ENCODE results near the gene PRND.
"Not testable (repeated sequence)": the region's sequence is repeated elsewhere in the genome, so short reads cannot be mapped to it uniquely, and the experiment has no call there.

The PRND gene

DNA sequence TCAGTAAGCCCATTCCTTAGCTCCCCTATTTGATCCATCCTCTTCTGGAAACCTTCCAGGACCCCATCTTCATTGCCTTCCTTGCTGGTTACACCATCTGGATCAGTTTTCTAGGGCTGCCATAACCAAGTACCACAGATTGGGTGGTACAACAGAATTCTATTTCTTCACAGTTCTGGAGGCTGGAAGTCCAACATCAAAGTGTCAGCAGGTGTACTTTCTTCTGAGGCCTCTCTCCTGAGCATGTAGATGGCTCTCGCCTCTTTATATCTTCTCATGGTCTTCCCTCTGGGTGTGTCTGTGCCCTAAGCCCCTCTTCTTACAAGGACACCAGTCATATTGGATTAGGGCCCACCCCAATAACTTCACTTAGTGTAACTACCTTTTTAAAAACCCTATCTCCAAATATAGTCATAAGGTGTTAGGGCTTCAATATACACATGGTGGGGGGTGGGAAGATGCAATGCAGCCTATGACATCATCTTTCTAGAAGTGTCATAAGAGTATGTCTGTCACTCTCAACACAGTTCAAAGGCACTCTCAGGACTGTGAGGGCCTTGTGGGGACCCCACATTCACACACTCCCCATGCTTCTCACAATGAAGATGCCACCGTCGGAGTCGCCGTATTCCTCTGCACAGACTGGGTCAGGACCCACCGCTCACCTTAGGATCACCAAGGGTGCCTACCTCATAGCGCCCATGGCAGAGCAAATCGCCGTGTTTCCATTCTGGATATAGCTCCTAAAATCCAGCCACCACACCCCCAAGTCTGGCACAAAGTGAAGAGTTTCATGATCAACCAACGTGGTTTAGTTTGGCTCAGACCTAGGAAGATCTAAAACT, 12.2 kb upstream of the PRND start:
- DNase-seq: no peak

DNA sequence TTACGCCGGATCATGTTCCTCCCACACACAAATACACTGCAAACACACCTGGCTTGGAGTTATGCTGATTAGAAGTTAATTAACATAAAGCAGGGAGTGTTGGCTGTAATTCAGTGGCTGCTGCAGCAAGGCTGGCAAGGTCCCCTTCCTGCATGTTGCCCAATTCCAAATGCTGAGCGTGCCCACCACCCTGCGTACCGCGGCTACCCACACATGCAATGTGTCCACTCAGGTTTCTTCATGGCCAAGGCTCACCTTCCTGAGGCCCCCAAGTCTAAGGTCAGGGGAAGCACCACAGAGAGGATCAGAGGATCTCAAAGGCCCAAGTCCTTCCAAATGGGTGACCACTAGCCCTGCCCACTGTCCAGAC, 11.6 kb upstream of the PRND start:
- no peak for DNase-seq

DNA sequence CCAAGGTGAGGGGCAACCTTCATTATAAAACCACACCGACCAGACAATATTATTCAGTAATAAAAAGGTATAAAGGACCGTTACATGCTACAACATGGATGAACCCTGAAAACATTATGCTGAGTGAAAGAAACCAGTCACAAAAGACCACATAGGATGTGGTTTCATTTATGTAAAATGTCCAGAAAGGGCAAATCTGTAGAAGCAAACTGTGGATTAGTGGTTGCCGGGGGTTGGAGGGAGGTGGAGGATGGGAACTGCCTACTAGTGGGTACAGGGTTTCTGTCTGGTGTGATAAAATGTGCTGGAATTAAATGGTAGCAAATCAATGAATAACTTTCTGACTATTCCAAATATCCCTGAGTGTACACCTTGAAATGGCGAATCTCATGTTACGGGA, 10.2 kb upstream of the PRND start:
- no peak for DNase-seq

DNA sequence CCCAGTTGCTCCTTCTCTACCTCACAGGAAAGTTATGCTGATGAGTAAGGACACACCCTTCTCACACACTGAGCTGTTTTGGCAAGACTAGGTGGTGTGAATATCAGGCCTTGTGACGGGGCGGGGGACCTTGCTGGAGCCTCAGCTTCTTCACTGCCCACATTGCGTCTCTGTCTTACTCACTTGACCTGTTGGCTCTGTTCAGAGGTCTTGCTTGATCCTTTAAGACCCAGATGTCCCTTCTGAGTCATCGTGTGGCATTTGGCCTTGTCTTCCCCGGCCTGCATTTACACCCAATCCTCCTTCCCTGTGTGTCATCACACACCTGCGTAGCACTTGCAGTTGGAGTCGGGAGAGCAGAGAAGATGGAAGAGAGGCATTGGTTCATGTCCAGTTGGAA, 8.3 kb upstream of the PRND start:
- DNase-seq: no peak

DNA sequence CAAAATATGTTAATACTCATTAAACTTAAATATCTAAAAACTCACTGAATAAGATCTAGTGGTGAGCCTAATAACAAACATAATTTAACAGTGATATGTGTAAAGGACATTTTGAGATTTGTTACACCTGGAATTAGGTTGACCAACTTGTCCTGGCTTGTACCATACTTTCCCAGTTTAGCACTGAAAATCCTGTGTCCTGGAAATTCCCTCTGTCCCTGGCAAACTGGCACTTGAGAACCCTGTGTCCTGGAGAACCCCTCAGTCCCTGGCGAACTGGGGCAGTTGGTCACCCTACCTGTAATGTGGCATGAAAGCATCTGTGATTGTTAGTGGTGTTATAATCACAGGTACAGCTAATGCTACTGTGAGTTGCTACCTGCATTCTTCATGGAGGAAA, 6.9 kb upstream of the PRND start:
- DNase-seq: no peak

DNA sequence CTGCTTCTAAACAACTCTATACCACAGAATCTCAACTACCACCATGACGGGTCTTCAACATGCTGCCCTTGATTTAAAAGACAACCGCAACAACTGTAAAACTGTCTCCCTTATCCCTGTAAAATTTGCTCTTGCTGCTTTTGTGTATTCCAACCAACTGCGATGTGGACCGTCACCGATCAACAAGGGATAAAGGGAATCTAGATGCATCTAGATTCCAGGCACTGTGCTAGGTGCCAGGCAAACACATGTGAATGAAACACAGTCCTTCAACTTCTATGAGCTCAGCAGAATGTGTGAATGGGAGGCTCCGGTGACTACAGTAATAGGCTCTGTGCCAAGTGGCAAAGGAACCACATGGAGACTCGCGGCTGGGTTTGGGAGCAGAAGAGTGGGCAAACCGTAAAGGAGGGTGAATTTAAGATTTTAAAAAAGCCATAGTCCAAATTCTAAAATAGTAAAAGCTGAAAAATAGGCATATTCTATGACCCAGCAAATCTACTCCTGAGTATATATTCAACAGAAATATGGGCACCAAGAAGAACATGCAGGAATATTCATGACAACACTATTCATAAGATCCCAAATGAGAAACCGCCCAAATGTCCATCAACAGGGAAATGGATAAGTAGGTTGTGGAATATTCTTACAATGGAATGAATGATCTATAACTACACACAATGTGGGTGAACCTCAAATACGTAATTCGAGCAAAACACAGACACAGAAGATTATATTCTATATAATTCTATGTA, 3.7 kb upstream of the PRND start:
- no peak for DNase-seq

DNA sequence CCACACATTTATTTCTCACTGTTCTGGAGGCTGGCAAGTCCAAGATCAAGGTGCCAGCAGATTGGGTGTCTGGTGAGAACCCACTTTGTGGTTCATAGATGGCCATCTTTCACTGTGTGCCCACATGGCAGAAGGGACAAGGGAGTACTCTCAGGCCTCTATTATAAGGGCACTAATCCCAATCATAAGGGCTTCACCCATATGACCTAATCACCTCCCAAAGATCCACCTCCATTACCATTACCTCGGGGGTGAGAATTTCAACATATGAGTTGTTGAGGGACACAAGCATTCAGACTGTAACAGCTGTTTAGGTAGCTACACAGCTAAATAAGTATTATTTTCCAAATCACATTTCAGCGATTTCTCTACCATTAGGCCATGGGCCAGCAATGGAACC, 2.5 kb upstream of the PRND start:
- no peak for DNase-seq

DNA sequence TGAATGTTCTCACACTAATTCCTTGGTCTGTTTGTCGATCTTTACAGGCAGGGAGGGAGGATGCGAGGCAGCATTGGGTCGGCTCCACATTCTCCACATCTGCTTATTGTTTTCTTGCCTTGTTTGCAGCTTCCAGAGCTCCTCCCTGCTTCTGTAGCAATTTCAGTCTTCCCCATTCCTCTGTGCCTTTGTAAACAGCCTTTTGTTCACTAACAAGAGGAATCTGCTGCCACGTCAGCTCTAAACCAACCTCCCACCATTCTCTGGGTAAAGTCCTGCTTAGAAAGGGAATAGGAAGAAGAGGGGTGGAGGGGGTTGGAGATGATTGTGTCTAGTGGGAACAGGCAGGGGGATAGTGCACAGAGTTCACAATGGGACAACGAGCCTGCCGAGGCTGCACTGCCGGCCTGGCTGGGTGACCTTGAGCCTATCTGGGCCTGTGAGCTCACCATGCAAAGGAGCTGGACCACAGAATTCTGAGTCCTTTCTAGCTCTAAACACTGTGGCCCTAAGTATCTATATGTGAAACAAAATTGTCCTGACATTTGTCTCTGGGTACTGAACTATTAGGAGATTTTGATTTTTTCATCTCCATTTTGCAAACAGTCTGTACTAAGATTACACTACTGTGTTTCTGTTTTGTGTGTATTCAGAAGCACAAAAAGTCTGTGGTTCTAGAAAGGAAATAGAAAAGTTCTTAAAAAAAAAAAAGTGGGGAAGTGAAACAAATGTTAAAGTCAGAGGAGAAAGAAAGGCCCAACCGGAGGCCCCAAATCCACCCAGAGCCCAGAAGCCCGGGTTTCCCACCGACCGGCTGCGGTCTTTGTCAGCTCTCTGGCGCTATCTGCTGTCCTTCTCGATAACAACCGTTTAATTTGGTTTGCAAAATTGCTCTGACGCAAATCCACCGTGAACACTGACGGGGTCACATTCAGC, 1.4 kb upstream of the PRND start:
- DNase-seq: peak; percentile 32

DNA sequence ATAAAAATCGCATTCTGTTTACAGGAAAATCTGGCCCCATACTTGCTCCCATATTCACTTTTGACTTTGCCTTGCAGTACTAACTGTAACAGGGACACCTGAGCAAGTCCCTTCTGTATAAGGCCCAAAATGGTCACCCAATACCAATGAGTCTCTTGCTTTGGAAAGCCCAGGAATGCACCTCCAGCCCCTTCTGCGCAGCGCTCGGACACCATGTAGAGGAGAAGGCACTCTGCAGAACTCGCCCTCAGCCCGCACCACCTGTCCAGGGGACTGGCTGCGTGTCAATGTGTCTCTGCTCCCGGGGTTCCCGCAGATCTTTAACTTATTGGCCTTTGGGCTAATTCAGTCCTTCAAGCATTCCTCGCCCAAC, 746 bp upstream of the PRND start:
- DNase-seq: no peak

DNA sequence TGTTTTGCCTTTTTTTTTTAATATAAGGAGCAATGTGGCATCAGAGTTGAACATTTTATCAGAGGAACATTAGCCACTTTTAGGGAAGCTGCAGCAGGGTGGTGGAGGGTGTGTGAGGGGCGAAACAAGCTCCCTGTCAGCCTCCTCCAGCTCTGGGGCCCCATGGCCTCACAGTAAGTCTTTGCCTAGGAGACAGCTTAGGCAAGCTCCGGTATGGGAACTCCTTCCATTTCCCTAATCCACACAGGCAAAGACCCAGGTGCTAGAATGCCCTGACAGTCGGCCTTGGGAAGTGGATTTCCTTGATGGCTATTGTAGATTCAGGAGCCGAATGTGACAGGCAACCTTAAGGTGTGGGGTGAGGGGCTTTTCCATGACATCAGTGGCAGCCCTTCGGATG, 862 bp downstream of the PRND start:
- DNase-seq: no peak

DNA sequence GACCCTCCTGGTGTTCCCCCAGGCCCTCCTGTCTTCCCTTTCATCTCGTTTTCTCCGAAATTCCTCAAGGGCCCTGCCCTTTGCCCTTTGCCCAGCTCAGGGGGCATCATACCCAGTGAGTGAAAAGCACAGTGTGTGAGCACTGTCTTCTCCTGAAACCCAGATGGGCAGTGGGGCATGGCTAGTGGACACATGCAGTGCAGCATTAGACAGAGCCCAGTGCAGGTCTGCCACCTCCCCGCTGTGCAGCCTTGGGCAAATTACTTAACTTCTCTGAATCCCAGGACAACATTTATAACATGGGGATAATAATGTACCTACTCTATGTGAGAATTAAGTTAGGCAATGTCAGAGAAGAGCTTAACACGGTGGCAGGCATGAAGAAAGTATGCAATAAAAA, 1.3 kb downstream of the PRND start:
- no peak for DNase-seq

DNA sequence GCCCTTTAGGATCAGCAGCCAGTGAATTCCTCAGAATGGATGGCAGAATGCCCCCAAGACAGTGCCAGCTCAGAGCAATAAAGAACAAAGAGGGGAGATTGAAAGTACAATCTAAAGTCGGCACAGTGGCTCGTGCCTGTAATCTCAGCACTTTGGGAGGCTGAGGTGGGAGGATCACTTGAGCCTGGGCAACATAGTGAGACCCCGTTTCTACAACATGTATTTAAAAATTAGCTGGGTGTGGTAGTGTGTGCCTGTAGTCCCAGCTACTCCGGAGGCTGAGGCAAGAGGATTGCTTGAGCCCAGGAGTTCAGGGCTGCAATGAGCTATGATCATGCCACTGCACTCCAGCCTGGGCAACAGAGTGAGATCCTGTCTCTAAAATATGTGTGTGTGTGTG, 1.8 kb downstream of the PRND start:
- not testable (repeated sequence) for DNase-seq

DNA sequence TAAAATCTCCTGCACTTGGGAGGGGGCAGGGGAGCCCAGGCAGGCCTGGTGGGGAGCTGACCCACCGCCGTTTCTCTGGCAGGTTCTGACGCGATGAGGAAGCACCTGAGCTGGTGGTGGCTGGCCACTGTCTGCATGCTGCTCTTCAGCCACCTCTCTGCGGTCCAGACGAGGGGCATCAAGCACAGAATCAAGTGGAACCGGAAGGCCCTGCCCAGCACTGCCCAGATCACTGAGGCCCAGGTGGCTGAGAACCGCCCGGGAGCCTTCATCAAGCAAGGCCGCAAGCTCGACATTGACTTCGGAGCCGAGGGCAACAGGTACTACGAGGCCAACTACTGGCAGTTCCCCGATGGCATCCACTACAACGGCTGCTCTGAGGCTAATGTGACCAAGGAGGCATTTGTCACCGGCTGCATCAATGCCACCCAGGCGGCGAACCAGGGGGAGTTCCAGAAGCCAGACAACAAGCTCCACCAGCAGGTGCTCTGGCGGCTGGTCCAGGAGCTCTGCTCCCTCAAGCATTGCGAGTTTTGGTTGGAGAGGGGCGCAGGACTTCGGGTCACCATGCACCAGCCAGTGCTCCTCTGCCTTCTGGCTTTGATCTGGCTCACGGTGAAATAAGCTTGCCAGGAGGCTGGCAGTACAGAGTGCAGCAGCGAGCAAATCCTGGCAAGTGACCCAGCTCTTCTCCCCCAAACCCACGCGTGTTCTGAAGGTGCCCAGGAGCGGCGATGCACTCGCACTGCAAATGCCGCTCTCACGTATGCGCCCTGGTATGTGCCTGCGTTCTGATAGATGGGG, 3.0 kb downstream of the PRND start:
- no peak for DNase-seq

DNA sequence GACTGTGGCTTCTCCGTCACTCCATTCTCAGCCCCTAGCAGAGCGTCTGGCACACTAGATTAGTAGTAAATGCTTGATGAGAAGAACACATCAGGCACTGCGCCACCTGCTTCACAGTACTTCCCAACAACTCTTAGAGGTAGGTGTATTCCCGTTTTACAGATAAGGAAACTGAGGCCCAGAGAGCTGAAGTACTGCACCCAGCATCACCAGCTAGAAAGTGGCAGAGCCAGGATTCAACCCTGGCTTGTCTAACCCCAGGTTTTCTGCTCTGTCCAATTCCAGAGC, 3.5 kb downstream of the PRND start:
- no peak for DNase-seq

DNA sequence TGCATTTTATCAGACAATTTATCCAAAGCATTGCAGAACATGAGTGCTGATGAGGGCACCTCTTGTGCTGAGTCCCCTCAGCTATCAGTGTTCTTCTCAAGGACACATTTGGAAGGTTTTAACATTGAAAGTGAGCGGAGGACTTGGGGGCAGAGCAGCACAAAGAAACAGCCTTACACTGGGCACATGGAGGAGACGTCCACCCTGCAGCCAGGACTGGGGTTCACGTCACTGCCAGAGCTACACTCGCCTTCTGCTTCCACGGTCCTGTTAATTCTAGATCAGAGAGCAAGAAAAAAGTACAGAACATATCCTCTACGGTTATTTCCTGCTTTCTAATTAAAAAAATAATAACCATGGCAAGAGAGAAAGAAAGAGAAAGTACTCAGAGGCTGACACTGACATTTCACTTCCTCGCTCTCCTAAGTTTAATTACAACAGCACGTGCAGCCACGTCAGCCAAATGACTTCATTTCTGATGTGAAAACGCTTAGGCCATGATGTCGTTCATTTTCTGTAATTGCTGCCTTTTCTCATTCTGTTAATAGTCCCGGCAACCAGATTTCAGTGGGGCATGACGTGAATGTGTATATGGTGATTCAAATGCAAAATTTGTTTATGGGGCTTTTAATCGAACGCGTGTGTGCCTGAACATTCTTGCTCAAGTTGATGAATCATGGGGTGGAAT, 5.1 kb downstream of the PRND start:
- no peak for DNase-seq

DNA sequence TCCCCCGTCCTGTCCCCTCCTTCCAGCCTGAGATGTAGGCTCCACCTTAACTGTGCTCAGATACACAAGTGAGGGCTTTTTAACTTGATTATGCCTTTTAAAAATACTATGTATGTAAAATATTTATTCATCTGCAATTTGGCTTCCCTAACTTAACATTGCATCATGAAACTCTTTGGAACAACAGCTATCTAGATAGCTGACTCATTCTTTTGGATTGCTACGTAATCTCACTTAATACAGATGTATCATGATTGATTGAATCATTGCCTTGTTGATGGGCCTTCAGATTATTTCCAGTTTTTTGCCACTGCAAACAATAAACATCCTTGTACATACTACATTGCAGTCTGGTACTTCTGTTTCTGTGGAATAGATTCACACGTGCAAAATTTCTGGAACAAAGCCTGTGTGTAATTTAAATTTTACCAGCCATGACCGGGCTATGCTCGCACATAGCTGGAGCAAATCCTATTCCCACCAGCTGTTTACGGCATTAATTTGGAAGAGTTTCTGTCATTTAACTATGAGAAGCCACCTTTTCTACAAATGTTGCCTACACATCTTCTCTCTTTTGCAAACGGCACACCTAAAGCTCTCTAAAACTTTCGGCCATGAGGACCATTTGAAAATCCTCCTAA, 6.5 kb downstream of the PRND start:
- DNase-seq: no peak

DNA sequence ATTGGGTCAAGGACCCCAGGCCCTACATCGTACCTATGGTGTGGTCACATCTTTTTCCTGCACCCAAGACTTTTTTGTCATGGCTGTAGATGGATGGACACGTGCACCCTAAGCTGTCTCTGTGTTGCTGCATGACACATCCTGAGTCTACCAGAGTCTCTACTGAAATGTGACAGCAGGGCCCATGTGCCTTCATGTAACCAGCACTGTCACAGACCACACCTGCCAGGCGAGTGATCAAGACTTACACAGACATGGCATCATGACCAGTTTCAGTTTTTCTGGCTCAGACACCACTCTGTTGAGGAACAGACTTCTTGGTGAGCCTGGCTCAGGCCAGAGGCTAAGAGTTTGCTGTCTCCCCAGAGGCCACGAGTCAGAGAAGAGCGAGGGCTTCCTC, 7.6 kb downstream of the PRND start:
- DNase-seq: no peak

DNA sequence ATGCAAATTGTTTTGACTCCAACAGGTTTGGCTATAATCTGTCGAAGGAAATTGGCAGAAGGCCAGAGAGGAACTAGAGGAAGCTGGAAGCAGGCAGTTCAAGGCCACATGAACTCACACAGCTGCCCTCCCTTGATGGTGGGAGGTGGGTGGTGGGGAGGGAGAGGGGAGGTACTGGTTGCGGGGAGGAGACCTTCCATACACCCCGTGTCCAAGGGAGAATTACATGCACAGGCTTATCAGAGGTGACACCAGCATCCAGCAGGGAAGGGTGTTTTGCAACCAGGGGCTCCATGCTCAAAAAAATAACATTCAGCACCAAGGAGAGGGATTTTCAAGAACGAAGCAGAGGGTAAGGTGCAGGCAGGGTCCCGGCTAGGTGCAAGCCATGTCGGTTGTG, 9.1 kb downstream of the PRND start:
- no peak for DNase-seq

DNA sequence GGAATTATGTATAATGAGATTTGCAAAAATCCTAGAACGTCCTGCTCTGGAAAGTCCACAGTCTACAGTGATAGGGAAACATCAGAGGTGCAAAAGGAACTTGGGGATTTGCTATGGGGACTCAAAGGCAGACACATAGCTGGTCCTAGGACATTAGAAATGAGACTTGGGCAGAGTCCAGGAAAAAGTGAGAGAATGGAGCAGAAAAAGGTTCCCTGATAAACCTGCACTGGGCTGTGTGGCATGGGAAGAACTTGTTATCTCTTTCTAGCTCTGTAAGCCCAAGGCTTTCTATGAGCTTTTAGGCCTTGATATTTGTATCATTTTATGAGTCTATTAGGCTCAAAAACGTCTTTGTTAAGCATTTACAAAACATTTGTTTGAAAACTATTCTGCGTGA, 15.2 kb downstream of the PRND start:
- no peak for DNase-seq

DNA sequence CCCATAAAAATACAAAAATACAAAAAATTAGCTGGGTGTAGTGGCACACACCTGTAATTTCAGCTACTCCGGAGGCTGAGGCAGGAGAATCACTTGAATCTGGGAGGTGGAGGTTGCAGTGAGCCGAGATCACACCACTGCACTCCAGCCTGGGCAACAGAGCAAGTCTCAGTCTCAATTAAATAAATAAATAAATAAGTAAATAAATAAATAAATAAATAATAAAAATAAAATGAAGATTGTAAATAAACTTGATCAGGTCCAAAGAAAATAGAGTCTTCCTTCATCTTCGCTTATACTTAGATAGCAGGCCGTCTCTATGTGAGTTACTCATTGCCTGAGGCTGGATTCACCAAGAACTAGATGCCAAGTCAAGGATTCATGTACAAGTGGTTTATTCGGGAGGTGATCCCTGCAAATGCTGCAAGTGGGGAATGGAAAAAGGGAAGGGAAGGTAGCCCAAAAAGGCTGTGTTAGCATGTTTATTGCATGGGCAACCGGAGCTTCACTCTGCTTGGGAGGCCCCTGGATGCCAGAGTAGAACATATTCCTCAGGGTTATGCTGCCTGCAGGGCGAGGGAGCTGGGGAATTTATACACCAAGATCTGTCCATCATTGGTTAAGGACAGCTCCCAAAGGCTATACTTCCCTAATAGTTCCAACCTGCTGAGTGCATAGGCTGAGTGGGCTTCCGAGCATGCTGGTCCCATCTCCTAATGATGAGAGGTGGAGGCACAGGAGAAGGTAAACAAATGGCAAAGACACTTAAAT, 16.3 kb downstream of the PRND start:
- no peak for DNase-seq

All from NCI-H1417 treated with DMSO at 0.1 percent for 48 hours (cell line).